ENCODE results near the gene SLC16A13.

SLC16A13 gene

DNA sequence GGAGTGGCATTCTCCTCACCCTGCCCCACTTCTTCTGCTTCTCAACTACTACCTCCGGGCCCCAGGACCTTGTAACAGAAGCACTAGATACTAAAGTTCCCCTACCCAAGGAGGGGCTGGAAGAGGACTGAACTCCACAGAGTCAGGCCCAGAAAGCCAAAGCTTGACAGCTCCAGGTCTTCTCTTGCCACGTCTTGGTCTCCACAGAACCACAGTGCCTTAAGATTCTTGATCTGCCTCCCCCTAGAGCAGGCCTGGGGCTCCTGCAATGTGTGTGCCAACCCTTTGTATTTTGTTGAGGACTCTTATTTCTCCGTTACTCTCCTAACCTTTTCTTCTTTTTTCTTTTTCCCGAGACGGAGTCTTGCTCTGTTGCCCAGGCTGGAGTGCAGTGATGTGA is 4.0 kb downstream of the SLC16A13 start:
- TF ChIP-seq, protein P1, sequence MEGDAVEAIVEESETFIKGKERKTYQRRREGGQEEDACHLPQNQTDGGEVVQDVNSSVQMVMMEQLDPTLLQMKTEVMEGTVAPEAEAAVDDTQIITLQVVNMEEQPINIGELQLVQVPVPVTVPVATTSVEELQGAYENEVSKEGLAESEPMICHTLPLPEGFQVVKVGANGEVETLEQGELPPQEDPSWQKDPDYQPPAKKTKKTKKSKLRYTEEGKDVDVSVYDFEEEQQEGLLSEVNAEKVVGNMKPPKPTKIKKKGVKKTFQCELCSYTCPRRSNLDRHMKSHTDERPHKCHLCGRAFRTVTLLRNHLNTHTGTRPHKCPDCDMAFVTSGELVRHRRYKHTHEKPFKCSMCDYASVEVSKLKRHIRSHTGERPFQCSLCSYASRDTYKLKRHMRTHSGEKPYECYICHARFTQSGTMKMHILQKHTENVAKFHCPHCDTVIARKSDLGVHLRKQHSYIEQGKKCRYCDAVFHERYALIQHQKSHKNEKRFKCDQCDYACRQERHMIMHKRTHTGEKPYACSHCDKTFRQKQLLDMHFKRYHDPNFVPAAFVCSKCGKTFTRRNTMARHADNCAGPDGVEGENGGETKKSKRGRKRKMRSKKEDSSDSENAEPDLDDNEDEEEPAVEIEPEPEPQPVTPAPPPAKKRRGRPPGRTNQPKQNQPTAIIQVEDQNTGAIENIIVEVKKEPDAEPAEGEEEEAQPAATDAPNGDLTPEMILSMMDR (conservative IDR thresholded peaks at IDR 0.05) = no peak
- no peak overlapping the region for H3K27ac ChIP-seq

DNA sequence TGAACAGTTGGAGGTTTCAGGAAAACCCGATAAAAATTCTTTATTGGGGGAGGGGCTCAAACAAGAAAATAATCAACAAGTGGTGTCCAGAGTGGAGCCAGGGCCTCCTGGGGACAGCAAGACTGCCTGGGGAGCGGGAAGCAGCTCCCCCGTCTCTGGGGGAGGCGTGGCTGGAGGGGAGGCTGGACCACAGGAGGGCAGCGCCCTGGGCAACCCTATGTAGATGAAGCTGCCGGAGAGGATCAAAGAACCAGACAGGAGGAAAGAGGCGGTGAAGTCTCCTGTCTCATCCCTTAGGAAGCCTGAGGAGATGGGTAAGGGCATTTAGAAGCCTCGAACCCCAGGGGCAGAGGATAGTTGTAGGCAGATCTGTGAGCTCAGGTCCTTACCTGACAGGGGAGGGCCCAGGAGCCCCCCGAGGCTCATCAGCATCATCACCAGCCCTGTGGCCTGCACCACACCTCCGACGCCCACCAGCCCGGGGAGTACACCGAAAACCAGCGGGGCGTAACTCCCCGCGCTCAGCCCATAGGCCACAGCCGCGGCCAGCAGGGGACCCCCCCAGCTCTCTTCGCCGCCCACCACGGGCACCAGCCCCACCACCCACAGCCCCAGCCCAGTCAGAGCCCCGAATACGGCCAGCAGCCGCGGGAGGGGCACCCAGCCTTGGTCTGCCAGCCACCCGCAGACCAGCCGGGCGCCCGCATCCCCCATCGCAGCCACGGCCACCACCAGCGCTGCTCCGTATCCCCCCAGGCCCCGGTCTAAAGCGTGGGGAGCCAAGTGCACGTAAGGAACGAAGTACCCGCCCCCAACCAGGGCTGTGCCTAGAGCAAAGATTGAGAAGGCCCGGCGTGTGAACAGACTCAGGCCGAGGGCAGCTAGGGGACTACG is 6.0 kb downstream of the SLC16A13 start:
- no peak overlapping the region for H3K27ac ChIP-seq

DNA sequence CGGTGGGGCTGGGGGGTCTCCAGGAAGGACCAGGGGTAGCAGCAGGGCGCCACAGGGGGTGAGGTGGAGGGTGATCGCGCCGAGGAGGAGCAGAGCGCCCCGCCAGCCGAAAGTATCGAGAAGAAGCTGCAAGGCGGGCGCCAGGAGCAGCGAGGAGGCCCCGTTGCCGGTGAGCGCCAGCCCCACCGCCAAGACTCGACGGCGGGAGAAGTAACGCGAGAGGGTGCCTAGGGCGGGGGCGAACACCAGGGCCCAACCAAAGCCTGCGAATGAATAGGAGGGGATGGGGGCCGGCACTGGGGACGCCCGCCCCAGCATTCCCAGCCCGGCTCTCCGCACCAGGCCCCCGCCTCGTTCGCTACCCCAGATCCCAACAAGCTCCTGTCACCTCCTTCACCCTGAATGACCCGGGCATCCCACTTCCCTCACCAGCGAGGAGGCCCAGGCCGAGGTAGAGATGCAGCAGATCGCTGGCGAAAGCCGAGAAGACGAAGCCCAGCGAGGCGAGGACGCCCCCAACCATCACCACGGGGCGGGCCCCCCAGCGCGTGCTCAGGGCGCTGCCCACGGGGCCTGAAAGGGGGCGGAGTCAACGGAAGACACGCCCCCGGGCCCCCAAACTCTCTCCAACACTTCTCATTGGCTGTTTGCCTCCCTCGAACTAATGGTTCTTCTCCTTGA is 6.8 kb downstream of the SLC16A13 start:
- TF ChIP-seq, protein P1 (conservative IDR thresholded peaks at IDR 0.05) = no peak
- no peak overlapping the region for H3K27ac ChIP-seq

More for the DNA sequence above, 6.0 kb downstream of the SLC16A13 start:
- TF ChIP-seq, protein P1 (conservative IDR thresholded peaks at IDR 0.05) = no peak

DNA sequence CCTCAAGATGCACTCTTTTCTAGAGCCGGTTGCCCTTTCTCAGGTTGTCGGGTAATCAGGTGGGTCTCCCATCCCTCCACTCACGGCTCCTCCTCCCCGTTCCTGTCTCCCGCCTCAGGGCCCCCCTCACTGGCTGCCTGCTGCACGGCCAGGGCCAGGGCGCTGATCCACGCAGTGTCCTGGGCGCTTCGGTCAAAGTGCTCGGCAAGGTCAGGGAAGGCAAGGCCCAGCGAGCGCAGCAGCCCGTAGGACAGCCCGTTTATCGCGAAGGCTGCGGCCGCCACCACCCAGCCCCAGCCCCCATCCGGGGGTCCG is 7.3 kb downstream of the SLC16A13 start:
- TF ChIP-seq, protein P1 (conservative IDR thresholded peaks at IDR 0.05) = no peak
- H3K27ac ChIP-seq = no peak overlapping the region

DNA sequence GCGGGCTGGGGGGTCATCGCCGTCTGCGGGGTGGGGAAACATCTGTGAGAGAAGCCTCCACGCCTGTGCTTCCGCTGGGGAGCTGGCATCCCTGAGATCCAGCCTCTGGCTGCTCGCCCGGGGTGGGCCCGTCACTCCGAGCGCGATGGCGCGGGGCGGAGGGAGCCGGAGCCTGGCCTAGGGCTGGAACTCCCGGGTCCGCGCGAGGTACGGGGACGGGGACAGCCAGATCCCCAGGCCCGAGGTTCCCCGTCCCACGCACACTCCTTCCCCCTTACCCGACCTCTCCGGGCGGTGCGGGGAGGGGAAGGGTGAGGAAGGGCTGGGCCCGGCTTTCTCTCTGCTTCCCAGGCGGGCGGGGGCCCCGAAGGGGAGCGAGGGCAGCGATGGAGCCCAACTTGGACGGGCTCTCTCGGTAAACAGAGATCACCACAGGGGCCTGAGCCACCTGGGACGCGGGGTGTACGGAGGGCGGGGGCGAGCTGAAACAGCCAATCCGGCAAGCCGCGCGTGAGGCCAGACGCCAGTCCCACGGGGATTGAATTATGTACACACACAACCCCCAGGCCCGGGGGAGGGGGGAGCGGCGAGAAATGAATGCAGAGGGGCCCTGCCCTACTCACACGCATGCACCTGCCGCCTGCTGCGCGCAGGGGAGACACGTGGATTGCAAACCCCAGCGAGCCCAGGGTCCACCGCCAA is 7.8 kb downstream of the SLC16A13 start, which contains the start of gene SLC16A11:
Gene SLC16A11 (minus strand): TSS at position 596 of the 702 bp plus-strand sequence. CDS start 579 bp downstream, at position 17.
- H3K27ac ChIP-seq = peak within 1 kb of the TSS; percentile 96
- TF ChIP-seq, protein P1 (conservative IDR thresholded peaks at IDR 0.05) = no peak

DNA sequence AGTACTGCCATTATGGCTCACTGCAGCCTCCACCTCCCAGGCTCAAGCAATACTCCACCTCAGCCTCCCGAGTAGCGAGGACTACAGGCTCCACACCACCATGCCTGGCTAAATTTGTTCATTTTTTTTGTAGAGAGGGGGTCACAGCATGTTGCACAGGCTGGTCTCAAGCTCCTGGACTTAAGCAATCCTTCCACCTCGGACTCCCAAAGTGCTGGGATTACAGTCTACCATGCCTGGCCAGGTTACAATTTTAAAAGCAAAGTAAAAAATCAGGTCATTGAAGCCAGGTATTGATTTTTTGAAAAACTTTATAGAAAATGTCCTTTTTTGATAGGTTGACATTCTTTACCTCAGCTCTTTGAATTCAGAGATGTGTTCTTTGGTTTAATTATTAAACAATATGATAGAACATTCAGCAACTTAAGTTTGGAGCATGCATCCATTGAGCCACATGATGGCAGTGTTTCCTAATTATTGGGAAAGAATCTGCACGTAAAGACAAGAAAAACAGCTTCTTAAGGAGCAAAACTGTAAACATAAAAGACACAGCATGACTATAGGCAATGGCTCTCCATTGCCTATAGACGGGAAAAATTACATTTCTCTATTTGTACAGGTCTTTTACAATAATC is 9.8 kb downstream of the SLC16A13 start:
- TF ChIP-seq, protein P1 (conservative IDR thresholded peaks at IDR 0.05) = peak; percentile 68
- peak overlapping the region; percentile 96 for H3K27ac ChIP-seq

Measured in VCaP (cell line).